GM12872 (cell line): ENCODE results near the gene TP53AIP1.

Experiments used
- CTCF ChIP-seq: IDR thresholded peaks from 3 replicates; pipeline ENCODE4 v1.5.1; 2011; ENCODE audit warnings: low read depth, mild to moderate bottlenecking, low read length, moderate library complexity; ENCODE audit not compliant: insufficient read depth

The TP53AIP1 gene

GRCh38 chr11:128943428-128943976, 831 bp upstream of the TP53AIP1 start:
- no peak for TF ChIP-seq CTCF

GRCh38 chr11:128942272-128942612, 429 bp downstream of the TP53AIP1 start:
- TF ChIP-seq CTCF = no peak

GRCh38 chr11:128941573-128942271, 949 bp downstream of the TP53AIP1 start:
- TF ChIP-seq CTCF = no peak

GRCh38 chr11:128941110-128941509, 1.6 kb downstream of the TP53AIP1 start:
- TF ChIP-seq CTCF = no peak

- TF ChIP-seq CTCF = no peak
Observed at GRCh38 chr11:128940603-128941002, 2.1 kb downstream of the TP53AIP1 start.

GRCh38 chr11:128940156-128940555, 2.5 kb downstream of the TP53AIP1 start:
- no peak for TF ChIP-seq CTCF

- no peak for TF ChIP-seq CTCF
Observed at GRCh38 chr11:128939591-128939990, 3.1 kb downstream of the TP53AIP1 start.
